K562 (cell line): Measurements from ENCODE around the gene OR11L1. TPM values are rescaled to one million over a fixed set of nuclear protein-coding genes. Genes with fewer than 3 reads are reported as not detected.

Experiments
- DIDO1 ChIP-seq: fragments of 450-650 bp; IDR thresholded peaks from 2 replicates; pipeline ENCODE4 v1.6.1; 2016; ENCODE audit warnings: low read depth, missing biosample characterization, missing genetic modification characterization
- ESRRB ChIP-seq: fragments of 250-450 bp; sonication (Bioruptor Pico); IDR thresholded peaks from 2 replicates; pipeline ENCODE4 v1.5.0; 2020; ENCODE audit warnings: mild to moderate bottlenecking, moderate library complexity, borderline replicate concordance
- GTF2B ChIP-seq: IDR thresholded peaks from 2 replicates; pipeline ENCODE4 v1.6.1; 2011; ENCODE audit not compliant: insufficient read length; ENCODE audit errors: extremely low read depth
- ILF3 ChIP-seq: fragments of 450-650 bp; IDR thresholded peaks from 2 replicates; pipeline ENCODE4 v1.6.1; 2018; ENCODE audit warnings: antibody characterized with exemption, mild to moderate bottlenecking, moderate library complexity, borderline replicate concordance
- KAT8 ChIP-seq: fragments of 450-650 bp; IDR thresholded peaks from 2 replicates; pipeline ENCODE4 v1.6.1; 2016; ENCODE audit warnings: low read depth, mild to moderate bottlenecking
- MYC ChIP-seq, 2 experiments: fragments of 250-450 bp in 1 of 2; sonication (Bioruptor Pico) in 1 of 2; IDR thresholded peaks; 2 replicates each; pipeline versions ENCODE4 v1.5.1 to v1.6.1; 2012 to 2021; ENCODE audit warnings: low read depth in 2 of 2, borderline replicate concordance in 1 of 2, improper control_type of control experiment in 1 of 2, low read length in 1 of 2, mild to moderate bottlenecking in 1 of 2, moderate library complexity in 1 of 2
- NBN ChIP-seq: fragments of 450-650 bp; IDR thresholded peaks from 2 replicates; pipeline ENCODE4 v1.6.1; 2016; ENCODE audit warnings: low read depth, mild to moderate bottlenecking
- POLR3G ChIP-seq: IDR thresholded peaks from 2 replicates; pipeline ENCODE4 v1.6.1; 2011; ENCODE audit not compliant: insufficient read length, insufficient replicate concordance; ENCODE audit errors: extremely low read depth
- PTBP1 ChIP-seq: fragments of 200-400 bp; formaldehyde crosslinking; IDR thresholded peaks from 2 replicates; pipeline ENCODE4 v1.6.1; 2017; ENCODE audit warnings: low read depth, low read length
- SMARCE1 ChIP-seq: fragments of 450-650 bp; IDR thresholded peaks from 2 replicates; pipeline ENCODE4 v1.7.1; 2016; ENCODE audit warnings: mild to moderate bottlenecking
- U2AF1 ChIP-seq: fragments of 200-400 bp; formaldehyde crosslinking; optimal IDR thresholded peaks from 2 replicates; pipeline ENCODE3; 2017; ENCODE audit warnings: mild to moderate bottlenecking, low read depth, low read length, moderate library complexity
- ZNF24 ChIP-seq: fragments of 450-650 bp; IDR thresholded peaks from 2 replicates; pipeline ENCODE4 v1.6.1; 2016
- ZNF707 ChIP-seq: fragments of 250-450 bp; sonication (Bioruptor Pico); conservative IDR thresholded peaks from 2 replicates; pipeline ENCODE4 v1.8.0; 2022; ENCODE audit warnings: inconsistent platforms, mild to moderate bottlenecking, moderate library complexity
- ZNF764 ChIP-seq: fragments of 250-450 bp; sonication (Bioruptor Pico); IDR thresholded peaks from 2 replicates; pipeline ENCODE4 v1.4.0; 2020; ENCODE audit warnings: low read depth, mild to moderate bottlenecking, moderate library complexity
- polyA plus RNA-seq, 8 experiments: library from polyadenylated mRNA; depleted of rRNA in 4 of 8; stranded (reverse) in 5 of 8; unstranded in 3 of 8; fragments of >200 nt; fragmentation: Nextera tagmentation in 2 of 8; fragmentation: Illumina TruSeq in 1 of 8; extraction: Ambion mirVana in 2 of 8; extraction: Trizol in 1 of 8; gene quantifications; 2 replicates each; pipeline versions ENCODE4 v1.2.1 to v1.2.3, GENCODE V29; 2011 to 2014; ENCODE audit warnings: inconsistent platforms in 1 of 8, missing spikeins in 1 of 8
- total RNA-seq, 7 experiments: library from RNA; depleted of rRNA in 6 of 7; stranded (reverse); fragments of >200 nt in 6 of 7; fragmentation: Illumina TruSeq in 2 of 7; extraction: Trizol in 2 of 7; gene quantifications; 2 replicates each; pipeline versions ENCODE4 v1.2.1 to v1.2.3, GENCODE V29; 2011 to 2021; ENCODE audit warnings: low replicate concordance in 1 of 7
- TF ChIP-seq, protein P1 (sequence below), 2 experiments: fragments of 450-650 bp in 1 of 2; IDR thresholded peaks; 2 replicates each; pipeline ENCODE4 v1.6.1; 2011 to 2017; ENCODE audit warnings: low read depth in 2 of 2, antibody characterized with exemption in 1 of 2, borderline replicate concordance in 1 of 2, low read length in 1 of 2, mild to moderate bottlenecking in 1 of 2, mixed read lengths in 1 of 2; ENCODE audit not compliant: control insufficient read depth in 1 of 2
- TF ChIP-seq, protein P2 (sequence below): fragments of 450-650 bp; IDR thresholded peaks from 2 replicates; pipeline ENCODE4 v1.6.1; 2017; ENCODE audit warnings: antibody characterized with exemption, mild to moderate bottlenecking
- TF ChIP-seq, protein P3 (sequence below): fragments of 250-450 bp; sonication (Bioruptor Pico); IDR thresholded peaks from 2 replicates; pipeline ENCODE4 v1.8.0; 2021; ENCODE audit warnings: moderate library complexity, mild to moderate bottlenecking, inconsistent platforms

Gene OR11L1
- total and polyA plus RNA-seq, 9 of the 15 experiments (the other 6 are each of a cell fraction or from before 2014, with no cell fraction given): not detected

- TF ChIP-seq NBN (0 out of 2 replicates have a peak, but pooled peaks have one; percentile 41), GTF2B (no peak), SMARCE1 (peak; percentile 90), DIDO1 (no peak), ILF3 (no peak), PTBP1 (no peak), ZNF24 (0 out of 2 replicates have a peak, but pooled peaks have one; percentile 20), ZNF764 (no peak), POLR3G (no peak), KAT8 (no peak), U2AF1 (no peak), MYC (IDR thresholded peaks at IDR 0.05; ENCODE audit: low read depth, low read length) (peak; percentile 39; the same call in 1 of the 2 replicates), MYC (CRISPR knock-in tag; IDR thresholded peaks at IDR 0.05; ENCODE audit: borderline replicate concordance, low read depth) (no peak), ZNF707 (CRISPR knock-in tag) (no peak; the same call in 1 of the 2 replicates), ESRRB (CRISPR knock-in tag) (no peak)
- TF ChIP-seq, protein P1, sequence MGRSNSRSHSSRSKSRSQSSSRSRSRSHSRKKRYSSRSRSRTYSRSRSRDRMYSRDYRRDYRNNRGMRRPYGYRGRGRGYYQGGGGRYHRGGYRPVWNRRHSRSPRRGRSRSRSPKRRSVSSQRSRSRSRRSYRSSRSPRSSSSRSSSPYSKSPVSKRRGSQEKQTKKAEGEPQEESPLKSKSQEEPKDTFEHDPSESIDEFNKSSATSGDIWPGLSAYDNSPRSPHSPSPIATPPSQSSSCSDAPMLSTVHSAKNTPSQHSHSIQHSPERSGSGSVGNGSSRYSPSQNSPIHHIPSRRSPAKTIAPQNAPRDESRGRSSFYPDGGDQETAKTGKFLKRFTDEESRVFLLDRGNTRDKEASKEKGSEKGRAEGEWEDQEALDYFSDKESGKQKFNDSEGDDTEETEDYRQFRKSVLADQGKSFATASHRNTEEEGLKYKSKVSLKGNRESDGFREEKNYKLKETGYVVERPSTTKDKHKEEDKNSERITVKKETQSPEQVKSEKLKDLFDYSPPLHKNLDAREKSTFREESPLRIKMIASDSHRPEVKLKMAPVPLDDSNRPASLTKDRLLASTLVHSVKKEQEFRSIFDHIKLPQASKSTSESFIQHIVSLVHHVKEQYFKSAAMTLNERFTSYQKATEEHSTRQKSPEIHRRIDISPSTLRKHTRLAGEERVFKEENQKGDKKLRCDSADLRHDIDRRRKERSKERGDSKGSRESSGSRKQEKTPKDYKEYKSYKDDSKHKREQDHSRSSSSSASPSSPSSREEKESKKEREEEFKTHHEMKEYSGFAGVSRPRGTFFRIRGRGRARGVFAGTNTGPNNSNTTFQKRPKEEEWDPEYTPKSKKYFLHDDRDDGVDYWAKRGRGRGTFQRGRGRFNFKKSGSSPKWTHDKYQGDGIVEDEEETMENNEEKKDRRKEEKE (IDR thresholded peaks at IDR 0.05; ENCODE audit: borderline replicate concordance in 1 of 2, control insufficient read depth in 1 of 2, low read depth in 2 of 2, low read length in 1 of 2): no peak
- TF ChIP-seq, protein P2, sequence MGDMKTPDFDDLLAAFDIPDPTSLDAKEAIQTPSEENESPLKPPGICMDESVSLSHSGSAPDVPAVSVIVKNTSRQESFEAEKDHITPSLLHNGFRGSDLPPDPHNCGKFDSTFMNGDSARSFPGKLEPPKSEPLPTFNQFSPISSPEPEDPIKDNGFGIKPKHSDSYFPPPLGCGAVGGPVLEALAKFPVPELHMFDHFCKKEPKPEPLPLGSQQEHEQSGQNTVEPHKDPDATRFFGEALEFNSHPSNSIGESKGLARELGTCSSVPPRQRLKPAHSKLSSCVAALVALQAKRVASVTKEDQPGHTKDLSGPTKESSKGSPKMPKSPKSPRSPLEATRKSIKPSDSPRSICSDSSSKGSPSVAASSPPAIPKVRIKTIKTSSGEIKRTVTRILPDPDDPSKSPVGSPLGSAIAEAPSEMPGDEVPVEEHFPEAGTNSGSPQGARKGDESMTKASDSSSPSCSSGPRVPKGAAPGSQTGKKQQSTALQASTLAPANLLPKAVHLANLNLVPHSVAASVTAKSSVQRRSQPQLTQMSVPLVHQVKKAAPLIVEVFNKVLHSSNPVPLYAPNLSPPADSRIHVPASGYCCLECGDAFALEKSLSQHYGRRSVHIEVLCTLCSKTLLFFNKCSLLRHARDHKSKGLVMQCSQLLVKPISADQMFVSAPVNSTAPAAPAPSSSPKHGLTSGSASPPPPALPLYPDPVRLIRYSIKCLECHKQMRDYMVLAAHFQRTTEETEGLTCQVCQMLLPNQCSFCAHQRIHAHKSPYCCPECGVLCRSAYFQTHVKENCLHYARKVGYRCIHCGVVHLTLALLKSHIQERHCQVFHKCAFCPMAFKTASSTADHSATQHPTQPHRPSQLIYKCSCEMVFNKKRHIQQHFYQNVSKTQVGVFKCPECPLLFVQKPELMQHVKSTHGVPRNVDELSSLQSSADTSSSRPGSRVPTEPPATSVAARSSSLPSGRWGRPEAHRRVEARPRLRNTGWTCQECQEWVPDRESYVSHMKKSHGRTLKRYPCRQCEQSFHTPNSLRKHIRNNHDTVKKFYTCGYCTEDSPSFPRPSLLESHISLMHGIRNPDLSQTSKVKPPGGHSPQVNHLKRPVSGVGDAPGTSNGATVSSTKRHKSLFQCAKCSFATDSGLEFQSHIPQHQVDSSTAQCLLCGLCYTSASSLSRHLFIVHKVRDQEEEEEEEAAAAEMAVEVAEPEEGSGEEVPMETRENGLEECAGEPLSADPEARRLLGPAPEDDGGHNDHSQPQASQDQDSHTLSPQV: peak; percentile 86
- TF ChIP-seq, protein P3, sequence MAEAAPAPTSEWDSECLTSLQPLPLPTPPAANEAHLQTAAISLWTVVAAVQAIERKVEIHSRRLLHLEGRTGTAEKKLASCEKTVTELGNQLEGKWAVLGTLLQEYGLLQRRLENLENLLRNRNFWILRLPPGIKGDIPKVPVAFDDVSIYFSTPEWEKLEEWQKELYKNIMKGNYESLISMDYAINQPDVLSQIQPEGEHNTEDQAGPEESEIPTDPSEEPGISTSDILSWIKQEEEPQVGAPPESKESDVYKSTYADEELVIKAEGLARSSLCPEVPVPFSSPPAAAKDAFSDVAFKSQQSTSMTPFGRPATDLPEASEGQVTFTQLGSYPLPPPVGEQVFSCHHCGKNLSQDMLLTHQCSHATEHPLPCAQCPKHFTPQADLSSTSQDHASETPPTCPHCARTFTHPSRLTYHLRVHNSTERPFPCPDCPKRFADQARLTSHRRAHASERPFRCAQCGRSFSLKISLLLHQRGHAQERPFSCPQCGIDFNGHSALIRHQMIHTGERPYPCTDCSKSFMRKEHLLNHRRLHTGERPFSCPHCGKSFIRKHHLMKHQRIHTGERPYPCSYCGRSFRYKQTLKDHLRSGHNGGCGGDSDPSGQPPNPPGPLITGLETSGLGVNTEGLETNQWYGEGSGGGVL (CRISPR knock-in tag): no peak
Observed at GRCh38 chr1:247854899-247855545, 13.3 kb upstream of the OR11L1 start (continued).
